HG02588 (cell line): ENCODE results near the gene NRP2.

ENCODE experiments used
- ATAC-seq: cut with Tn5 transposase; IDR thresholded peaks from one replicate; pipeline ENCODE4 v1.9.1; 2021; ENCODE audit warnings: mild to moderate bottlenecking, moderate library complexity; ENCODE audit not compliant: unreplicated experiment

NRP2 gene

GRCh38 chr2:205845446-205845845 is 163.1 kb downstream of the NRP2 start:
- no peak for ATAC-seq
